ENCODE results near the gene APP. TPM values are rescaled to one million over a fixed set of nuclear protein-coding genes. Genes with fewer than 3 reads are reported as not detected.

The APP gene
- total RNA-seq, 2 experiments from 2014 or later, result 14.5 to 14.9 TPM

GRCh38 chr21:26067836-26068594 is 102.6 kb downstream of the APP start:
- Mint-ChIP-seq H3K4me3 (no peak overlapping the region), H3K27ac (no peak overlapping the region), H3K4me1 (ENCODE audit: low read depth) (peaks cover 36% of the 10 kb centered on the region), H3K27me3 (ENCODE audit: low read depth) (no peaks in the 10 kb centered on the region), H3K36me3 (ENCODE audit: low read depth) (no peaks in the 10 kb centered on the region), H3K9me3 (ENCODE audit: insufficient read depth) (no peaks in the 10 kb centered on the region)
- DNase-seq, result no peak
- ATAC-seq, result no peak
- POLR2A ChIA-PET, result no interaction called here
- CTCF ChIA-PET, result no interaction called here

GRCh38 chr21:26064506-26064905 is 106.1 kb downstream of the APP start:
- CTCF ChIA-PET, result no interaction called here
- Mint-ChIP-seq H3K4me1 (ENCODE audit: low read depth) (peaks cover 16% of the 10 kb centered on the region), H3K9me3 (ENCODE audit: insufficient read depth) (no peaks in the 10 kb centered on the region), H3K36me3 (ENCODE audit: low read depth) (no peaks in the 10 kb centered on the region), H3K27me3 (ENCODE audit: low read depth) (no peaks in the 10 kb centered on the region), H3K27ac (no peak overlapping the region), H3K4me3 (no peak overlapping the region)
- DNase-seq, result no peak
- POLR2A ChIA-PET, result no interaction called here
- ATAC-seq, result no peak

GRCh38 chr21:26061437-26061836 is 109.1 kb downstream of the APP start:
- no peaks in the 10 kb centered on the region for H3K4me1 Mint-ChIP-seq (ENCODE audit: low read depth)
- no peak for DNase-seq
- ChIA-PET POLR2A (no interaction called here), CTCF (interaction anchor here (0.9 kb wide), 1 partner anchor 9 kb away, joined by 3 read pairs; no protein-coding TSS in a partner anchor)
- H3K27ac Mint-ChIP-seq, result no peak overlapping the region
- H3K36me3 Mint-ChIP-seq (ENCODE audit: low read depth), result no peaks in the 10 kb centered on the region
- ATAC-seq, result no peak
- H3K27me3 Mint-ChIP-seq (ENCODE audit: low read depth), result no peaks in the 10 kb centered on the region
- no peaks in the 10 kb centered on the region for H3K9me3 Mint-ChIP-seq (ENCODE audit: insufficient read depth)
- H3K4me3 Mint-ChIP-seq, result no peak overlapping the region

GRCh38 chr21:26060335-26061115 is 110.0 kb downstream of the APP start:
- Mint-ChIP-seq H3K27me3 (ENCODE audit: low read depth) (no peaks in the 10 kb centered on the region), H3K4me3 (no peak overlapping the region), H3K27ac (no peak overlapping the region), H3K9me3 (ENCODE audit: insufficient read depth) (no peaks in the 10 kb centered on the region), H3K4me1 (ENCODE audit: low read depth) (no peaks in the 10 kb centered on the region), H3K36me3 (ENCODE audit: low read depth) (no peaks in the 10 kb centered on the region)
- ATAC-seq (no peak), DNase-seq (no peak)
- CTCF ChIA-PET, result interaction anchor here (0.9 kb wide), 1 partner anchor 10 kb away, joined by 3 read pairs; no protein-coding TSS in a partner anchor
- POLR2A ChIA-PET, result no interaction called here

- H3K4me1 Mint-ChIP-seq (ENCODE audit: low read depth), result no peaks in the 10 kb centered on the region
- H3K27ac Mint-ChIP-seq, result no peak overlapping the region
- H3K9me3 Mint-ChIP-seq (ENCODE audit: insufficient read depth), result no peaks in the 10 kb centered on the region
- ChIA-PET POLR2A (no interaction called here), CTCF (no interaction called here)
- H3K27me3 Mint-ChIP-seq (ENCODE audit: low read depth), result no peaks in the 10 kb centered on the region
- no peak for ATAC-seq
- H3K4me3 Mint-ChIP-seq, result no peak overlapping the region
- no peaks in the 10 kb centered on the region for H3K36me3 Mint-ChIP-seq (ENCODE audit: low read depth)
- DNase-seq, result no peak
Measured at GRCh38 chr21:26057477-26058170, 112.9 kb downstream of the APP start.

GRCh38 chr21:26055841-26056264 is 114.7 kb downstream of the APP start:
- Mint-ChIP-seq H3K4me1 (ENCODE audit: low read depth) (no peaks in the 10 kb centered on the region), H3K4me3 (no peak overlapping the region), H3K36me3 (ENCODE audit: low read depth) (no peaks in the 10 kb centered on the region), H3K27ac (no peak overlapping the region), H3K27me3 (ENCODE audit: low read depth) (no peaks in the 10 kb centered on the region), H3K9me3 (ENCODE audit: insufficient read depth) (no peaks in the 10 kb centered on the region)
- POLR2A ChIA-PET, result no interaction called here
- DNase-seq (no peak), ATAC-seq (no peak)
- CTCF ChIA-PET, result no interaction called here

GRCh38 chr21:26055010-26055409 is 115.6 kb downstream of the APP start:
- Mint-ChIP-seq H3K4me1 (ENCODE audit: low read depth) (no peaks in the 10 kb centered on the region), H3K36me3 (ENCODE audit: low read depth) (no peaks in the 10 kb centered on the region), H3K4me3 (no peak overlapping the region), H3K9me3 (ENCODE audit: insufficient read depth) (no peaks in the 10 kb centered on the region), H3K27me3 (ENCODE audit: low read depth) (no peaks in the 10 kb centered on the region), H3K27ac (no peak overlapping the region)
- DNase-seq, result no peak
- POLR2A ChIA-PET, result no interaction called here
- CTCF ChIA-PET, result no interaction called here
- ATAC-seq, result no peak

- no peak overlapping the region for H3K27ac Mint-ChIP-seq
- CTCF ChIA-PET, result no interaction called here
- no peak for DNase-seq
- H3K36me3 Mint-ChIP-seq (ENCODE audit: low read depth), result no peaks in the 10 kb centered on the region
- no peak for ATAC-seq
- POLR2A ChIA-PET, result no interaction called here
- no peaks in the 10 kb centered on the region for H3K4me1 Mint-ChIP-seq (ENCODE audit: low read depth)
- no peak overlapping the region for H3K4me3 Mint-ChIP-seq
- no peaks in the 10 kb centered on the region for H3K27me3 Mint-ChIP-seq (ENCODE audit: low read depth)
- H3K9me3 Mint-ChIP-seq (ENCODE audit: insufficient read depth), result no peaks in the 10 kb centered on the region
Measured at GRCh38 chr21:26052057-26052456, 118.5 kb downstream of the APP start.

- Mint-ChIP-seq H3K36me3 (ENCODE audit: low read depth) (no peaks in the 10 kb centered on the region), H3K27ac (no peak overlapping the region), H3K27me3 (ENCODE audit: low read depth) (no peaks in the 10 kb centered on the region), H3K9me3 (ENCODE audit: insufficient read depth) (no peaks in the 10 kb centered on the region), H3K4me1 (ENCODE audit: low read depth) (no peaks in the 10 kb centered on the region), H3K4me3 (no peak overlapping the region)
- ChIA-PET CTCF (no interaction called here), POLR2A (no interaction called here)
- ATAC-seq, result no peak
- DNase-seq, result no peak
Measured at GRCh38 chr21:26050857-26051256, 119.7 kb downstream of the APP start.

GRCh38 chr21:26049803-26050202 is 120.8 kb downstream of the APP start:
- H3K27ac Mint-ChIP-seq, result no peak overlapping the region
- POLR2A ChIA-PET, result no interaction called here
- DNase-seq (no peak), ATAC-seq (no peak)
- CTCF ChIA-PET, result interaction anchor here (0.7 kb wide), 1 partner anchor 121 kb away, joined by 3 read pairs; no protein-coding TSS in a partner anchor
- H3K36me3 Mint-ChIP-seq (ENCODE audit: low read depth), result no peaks in the 10 kb centered on the region
- no peaks in the 10 kb centered on the region for H3K27me3 Mint-ChIP-seq (ENCODE audit: low read depth)
- H3K9me3 Mint-ChIP-seq (ENCODE audit: insufficient read depth), result no peaks in the 10 kb centered on the region
- no peak overlapping the region for H3K4me3 Mint-ChIP-seq
- no peaks in the 10 kb centered on the region for H3K4me1 Mint-ChIP-seq (ENCODE audit: low read depth)

- Mint-ChIP-seq H3K27ac (no peak overlapping the region), H3K36me3 (ENCODE audit: low read depth) (peaks cover 1% of the 10 kb centered on the region), H3K4me1 (ENCODE audit: low read depth) (no peaks in the 10 kb centered on the region), H3K9me3 (ENCODE audit: insufficient read depth) (no peaks in the 10 kb centered on the region), H3K4me3 (no peak overlapping the region), H3K27me3 (ENCODE audit: low read depth) (no peaks in the 10 kb centered on the region)
- CTCF ChIA-PET, result interaction anchor here (1.0 kb wide), 1 partner anchor 28 kb away, joined by 5 read pairs; no protein-coding TSS in a partner anchor
- ATAC-seq (no peak), DNase-seq (no peak)
- POLR2A ChIA-PET, result no interaction called here
Measured at GRCh38 chr21:26047279-26047967, 123.1 kb downstream of the APP start.

- H3K9me3 Mint-ChIP-seq (ENCODE audit: insufficient read depth), result no peaks in the 10 kb centered on the region
- DNase-seq, result no peak
- no peak for ATAC-seq
- H3K36me3 Mint-ChIP-seq (ENCODE audit: low read depth), result peaks cover 1% of the 10 kb centered on the region
- ChIA-PET CTCF (no interaction called here), POLR2A (no interaction called here)
- no peaks in the 10 kb centered on the region for H3K27me3 Mint-ChIP-seq (ENCODE audit: low read depth)
- no peak overlapping the region for H3K4me3 Mint-ChIP-seq
- H3K27ac Mint-ChIP-seq, result no peak overlapping the region
- H3K4me1 Mint-ChIP-seq (ENCODE audit: low read depth), result no peaks in the 10 kb centered on the region
Measured at GRCh38 chr21:26043891-26044290, 126.7 kb downstream of the APP start.

All from activated CD8-positive, alpha-beta T cell treated with anti-CD3 and anti-CD28 coated beads, Interleukin-2, amount 10 ng/mL, durations not matched to agents 7 days and 5 days (primary cell).